Smooth muscle cell (in vitro differentiated cells): ENCODE measurements around the gene FLRT1. TPM values are rescaled to one million over a fixed set of nuclear protein-coding genes. Genes with fewer than 3 reads are reported as not detected.

Experiments
- DNase-seq: peaks from one replicate; lab custom pipeline; 2025; ENCODE audit not compliant: unreplicated experiment; lab: John Stamatoyannopoulos, UW
- H2AFZ ChIP-seq: fragments of 200-600 bp; sonication (generic); 2 replicates; pipeline ENCODE4 v1.6.0; 2016; ENCODE audit warnings: antibody characterized with exemption, low read depth, mild to moderate bottlenecking
- H3F3A ChIP-seq: fragments of 200-600 bp; sonication (generic); 2 replicates; pipeline ENCODE4 v1.6.0; 2017; ENCODE audit warnings: antibody characterized with exemption, low read depth
- H3K27ac ChIP-seq: fragments of 200-600 bp; sonication (generic); 2 replicates; pipeline ENCODE4 v1.5.1; 2016; ENCODE audit warnings: low read depth, mild to moderate bottlenecking
- H3K27me3 ChIP-seq: fragments of 200-600 bp; sonication (generic); 2 replicates; pipeline ENCODE4 v1.6.1; 2016; ENCODE audit warnings: low read depth, mild to moderate bottlenecking
- H3K36me3 ChIP-seq: fragments of 200-600 bp; sonication (generic); 2 replicates; pipeline ENCODE4 v1.5.1; 2016; ENCODE audit warnings: low read depth
- H3K4me1 ChIP-seq: fragments of 200-600 bp; sonication (generic); 2 replicates; pipeline ENCODE4 v1.5.1; 2016; ENCODE audit warnings: low read depth
- H3K4me2 ChIP-seq: fragments of 200-600 bp; sonication (generic); 2 replicates; pipeline ENCODE4 v1.6.0; 2016; ENCODE audit warnings: mild to moderate bottlenecking
- H3K4me3 ChIP-seq: fragments of 200-600 bp; sonication (generic); 2 replicates; pipeline ENCODE4 v1.5.1; 2016; ENCODE audit warnings: mild to moderate bottlenecking
- H3K79me2 ChIP-seq: fragments of 200-600 bp; sonication (generic); 2 replicates; pipeline ENCODE4 v1.6.0; 2016; ENCODE audit warnings: low read depth, mild to moderate bottlenecking
- H3K9ac ChIP-seq: fragments of 200-600 bp; sonication (generic); 2 replicates; pipeline ENCODE4 v1.6.0; 2016; ENCODE audit warnings: low read depth
- H3K9me3 ChIP-seq: fragments of 200-600 bp; sonication (generic); replicated peaks from 2 replicates; pipeline ENCODE4 v1.5.1; 2016; ENCODE audit warnings: low read depth
- H4K20me1 ChIP-seq: fragments of 200-600 bp; sonication (generic); 2 replicates; pipeline ENCODE4 v1.6.0; 2016; ENCODE audit warnings: low read depth
- CTCF ChIP-seq: fragments of 200-600 bp; sonication (generic); IDR thresholded peaks from 2 replicates; pipeline ENCODE4 v1.5.1; 2017; ENCODE audit warnings: borderline replicate concordance, mild to moderate bottlenecking, antibody characterized with exemption; ENCODE audit not compliant: insufficient read depth, poor library complexity, severe bottlenecking
- whole genome bisulfite sequencing: methylation state at CpG from one replicate; pipeline ENCODE4 v1.1.7; 2016; ENCODE audit warnings: low lambda C conversion rate; 5-methylcytosine and 5-hydroxymethylcytosine counted together
- polyA plus RNA-seq: library from polyadenylated mRNA; unstranded; fragments of >200 nt; fragmentation: Nextera tagmentation; extraction: Ambion mirVana; gene quantifications from 2 replicates; pipeline ENCODE4 v1.2.1, GENCODE V29; 2016
- total RNA-seq: library from RNA; depleted of rRNA; stranded (reverse); fragments of >200 nt; gene quantifications from 2 replicates; pipeline ENCODE4 v1.2.3, GENCODE V29; 2014

FLRT1 gene
- total and polyA plus RNA-seq, 2 experiments from 2014 or later = 0.26 to 0.76 TPM

- H4K20me1 ChIP-seq = peaks cover 20% of the 10 kb centered on the region
- H3K9ac ChIP-seq = no peak overlapping the region
- H2AFZ ChIP-seq = no peak overlapping the region
- WGBS = 87% methylated on average over 16 of the region's 16 CpGs
- H3K4me3 ChIP-seq = no peak overlapping the region
- no peak overlapping the region for H3K27ac ChIP-seq
- H3F3A ChIP-seq = no peaks in the 10 kb centered on the region
- no peaks in the 10 kb centered on the region for H3K79me2 ChIP-seq
- H3K27me3 ChIP-seq = peaks cover 15% of the 10 kb centered on the region
- H3K4me2 ChIP-seq = no peak overlapping the region
- H3K9me3 ChIP-seq = no peaks in the 10 kb centered on the region
- no peak for TF ChIP-seq CTCF
- H3K36me3 ChIP-seq = no peaks in the 10 kb centered on the region
- H3K4me1 ChIP-seq = peaks cover 10% of the 10 kb centered on the region
- no peak for DNase-seq
These were observed 26.7 kb downstream of the FLRT1 start for GRCh38 chr11:64062185-64063039.

DNA sequence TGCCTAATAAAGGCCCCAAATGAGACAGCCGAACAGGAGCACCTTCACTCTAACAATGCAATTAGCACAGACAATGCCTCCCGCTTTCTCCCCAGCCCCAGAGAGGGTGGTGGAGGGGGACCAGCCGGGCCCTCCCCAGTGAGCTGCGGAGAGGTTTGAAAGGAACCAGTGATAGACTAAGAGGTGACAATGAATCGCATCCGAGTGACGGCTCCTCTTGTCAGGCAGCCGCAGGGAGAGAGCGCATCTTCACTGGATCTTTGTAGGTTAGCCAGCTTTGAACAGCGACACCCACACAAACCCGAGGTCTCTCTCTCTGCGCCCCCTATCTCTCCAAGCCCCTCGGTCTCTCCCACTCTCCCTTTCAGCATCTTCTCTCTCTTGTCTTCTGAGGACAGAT is 28.0 kb downstream of the FLRT1 start:
- Histone ChIP-seq H3K27ac (no peak overlapping the region), H4K20me1 (peaks cover 20% of the 10 kb centered on the region), H3K27me3 (peaks cover 15% of the 10 kb centered on the region), H3K4me1 (peaks cover 14% of the 10 kb centered on the region), H3K79me2 (no peaks in the 10 kb centered on the region), H3K4me2 (no peak overlapping the region), H3K9ac (no peak overlapping the region), H3K36me3 (no peaks in the 10 kb centered on the region), H3K9me3 (no peaks in the 10 kb centered on the region), H3F3A (no peaks in the 10 kb centered on the region), H2AFZ (no peak overlapping the region), H3K4me3 (no peak overlapping the region)
- 86% methylated on average over 13 of the region's 13 CpGs for WGBS
- TF ChIP-seq CTCF = no peak
- no peak for DNase-seq

DNA sequence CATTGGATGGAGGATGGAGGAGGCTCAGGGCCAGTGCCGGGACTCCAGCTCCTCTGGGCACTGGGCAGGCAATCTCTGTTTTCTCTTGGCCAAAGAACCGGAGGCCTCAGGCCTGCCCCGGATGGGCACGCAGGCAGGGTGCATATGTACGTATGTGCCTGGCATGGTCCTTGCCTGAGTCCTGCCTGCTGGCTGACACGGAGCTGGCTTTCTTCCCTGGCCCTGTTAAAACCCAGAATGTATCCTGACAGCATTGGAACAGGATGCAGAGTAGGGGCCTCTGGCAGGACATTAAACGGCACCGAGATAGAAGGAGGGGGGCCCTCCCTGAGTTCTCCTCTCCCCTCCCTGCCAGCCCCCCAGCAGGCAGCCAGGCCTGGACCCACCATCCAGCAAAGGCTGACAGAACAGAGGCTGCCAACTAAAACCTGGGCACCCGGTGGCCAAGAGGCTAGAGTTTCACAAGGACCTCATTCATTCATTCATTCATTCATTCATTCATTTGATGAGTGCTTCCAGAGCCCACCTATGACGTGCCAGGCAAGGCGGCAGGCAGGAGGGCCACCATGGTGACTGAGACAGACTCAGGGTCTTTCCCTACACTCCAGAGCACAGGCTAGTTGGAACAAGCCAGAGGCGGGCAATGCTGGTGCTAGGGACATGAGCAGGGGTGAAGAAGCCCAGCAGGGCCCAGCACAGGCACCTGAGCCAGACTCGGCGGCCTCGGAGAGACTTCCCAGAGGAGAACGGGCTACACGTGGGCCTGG is 28.8 kb downstream of the FLRT1 start:
- no peaks in the 10 kb centered on the region for H3K79me2 ChIP-seq
- peaks cover 15% of the 10 kb centered on the region for H3K27me3 ChIP-seq
- H3K4me1 ChIP-seq = peaks cover 19% of the 10 kb centered on the region
- DNase-seq = no peak
- H3F3A ChIP-seq = no peaks in the 10 kb centered on the region
- H3K4me2 ChIP-seq = no peak overlapping the region
- H4K20me1 ChIP-seq = peaks cover 20% of the 10 kb centered on the region
- no peak overlapping the region for H3K27ac ChIP-seq
- H3K4me3 ChIP-seq = no peak overlapping the region
- no peak overlapping the region for H2AFZ ChIP-seq
- H3K36me3 ChIP-seq = no peaks in the 10 kb centered on the region
- no peaks in the 10 kb centered on the region for H3K9me3 ChIP-seq
- WGBS = 91% methylated on average over 17 of the region's 17 CpGs
- TF ChIP-seq CTCF = no peak
- H3K9ac ChIP-seq = no peak overlapping the region
